HEK293 (cell line): ENCODE results near the gene KIF1A.

Experiments used
- CTCF ChIP-seq: fragments of 450-650 bp; formaldehyde crosslinking; IDR thresholded peaks from 2 replicates; pipeline ENCODE4 v1.5.1; 2016; ENCODE audit warnings: missing biosample characterization, missing genetic modification characterization
- PATZ1 ChIP-seq: fragments of 450-650 bp; formaldehyde crosslinking; IDR thresholded peaks from 2 replicates; pipeline ENCODE4 v1.5.1; 2016; ENCODE audit warnings: missing biosample characterization, missing genetic modification characterization
- YY1 ChIP-seq: fragments of 450-650 bp; formaldehyde crosslinking; IDR thresholded peaks from 2 replicates; pipeline ENCODE4 v1.5.1; 2018; ENCODE audit warnings: missing biosample characterization, missing genetic modification characterization
- ZBTB26 ChIP-seq: fragments of 450-650 bp; formaldehyde crosslinking; optimal IDR thresholded peaks from 2 replicates; pipeline ENCODE3; 2016; ENCODE audit warnings: missing biosample characterization, mild to moderate bottlenecking, missing genetic modification characterization
- ZBTB7A ChIP-seq: fragments of 450-650 bp; formaldehyde crosslinking; IDR thresholded peaks from 2 replicates; pipeline ENCODE4 v1.5.1; 2016; ENCODE audit warnings: low read depth, missing biosample characterization, missing genetic modification characterization
- ZNF10 ChIP-seq: fragments of 450-650 bp; formaldehyde crosslinking; IDR thresholded peaks from 2 replicates; pipeline ENCODE4 v1.5.1; 2017; ENCODE audit warnings: missing biosample characterization, missing genetic modification characterization
- ZNF274 ChIP-seq, 2 experiments: fragments of 200-500 bp in 1 of 2; fragments of 450-650 bp in 1 of 2; sonication (Bioruptor generic) in 1 of 2; formaldehyde crosslinking in 1 of 2; IDR thresholded peaks; 2 replicates each; pipeline versions ENCODE4 v1.5.1 to v1.6.1; 2014 to 2016; ENCODE audit warnings: borderline replicate concordance in 1 of 2, inconsistent platforms in 1 of 2, low read length in 1 of 2, missing biosample characterization in 1 of 2, missing genetic modification characterization in 1 of 2
- ZNF335 ChIP-seq: fragments of 450-650 bp; formaldehyde crosslinking; conservative IDR thresholded peaks from 2 replicates; pipeline ENCODE4 v1.5.1; 2016; ENCODE audit warnings: missing biosample characterization, missing genetic modification characterization
- ZNF366 ChIP-seq: fragments of 450-650 bp; formaldehyde crosslinking; conservative IDR thresholded peaks from 2 replicates; pipeline ENCODE4 v1.5.1; 2016; ENCODE audit warnings: missing biosample characterization, missing genetic modification characterization
- ZNF530 ChIP-seq: fragments of 450-650 bp; formaldehyde crosslinking; IDR thresholded peaks from 2 replicates; pipeline ENCODE4 v1.5.1; 2016; ENCODE audit warnings: low read depth, missing biosample characterization, missing genetic modification characterization
- ZNF639 ChIP-seq: fragments of 450-650 bp; formaldehyde crosslinking; IDR thresholded peaks from 2 replicates; pipeline ENCODE4 v1.5.1; 2016; ENCODE audit warnings: missing biosample characterization, missing genetic modification characterization
- ZSCAN18 ChIP-seq: fragments of 450-650 bp; formaldehyde crosslinking; IDR thresholded peaks from 2 replicates; pipeline ENCODE4 v1.5.1; 2016; ENCODE audit warnings: missing biosample characterization, missing genetic modification characterization

GRCh38 chr2:240672076-240672700 is 147.8 kb downstream of the KIF1A start:
- TF ChIP-seq YY1 (no peak), ZSCAN18 (tag by site-specific recombination) (no peak), ZNF10 (tag by site-specific recombination) (no peak), CTCF (tag by site-specific recombination) (no peak), ZNF366 (no peak), ZNF530 (no peak), ZNF335 (tag by site-specific recombination) (no peak), ZNF639 (tag by site-specific recombination) (no peak), PATZ1 (tag by site-specific recombination) (no peak), ZBTB7A (tag by site-specific recombination) (no peak), ZBTB26 (tag by site-specific recombination) (no peak), ZNF274 (IDR thresholded peaks at IDR 0.05; ENCODE audit: low read length) (no peak), ZNF274 (tag by site-specific recombination; IDR thresholded peaks at IDR 0.05; ENCODE audit: borderline replicate concordance) (no peak)
